BJ (cell line): Measurements from ENCODE around the gene PI4KA. TPM values are rescaled to one million over a fixed set of nuclear protein-coding genes. Genes with fewer than 3 reads are reported as not detected.

Experiments used
- CTCF ChIA-PET: fragments of 350-600 bp; formaldehyde crosslinking; extraction: SDS; loops from one replicate; lab custom pipeline; 2021; ENCODE audit warnings: antibody characterized with exemption, inconsistent platforms; lab: Yijun Ruan, JAX
- POLR2A ChIA-PET: fragments of 300-600 bp; sonication (Branson Sonifier 250); formaldehyde crosslinking; extraction: SDS; loops from one replicate; lab custom pipeline; 2021; ENCODE audit warnings: antibody characterized with exemption; lab: Charles Lee
- DNase-seq: peaks from one replicate; pipeline ENCODE4 v3.0.0-alpha.2; 2011; ENCODE audit warnings: low read depth
- H3K27me3 ChIP-seq: 2 replicates; pipeline ENCODE4 v1.6.0; 2011; ENCODE audit warnings: low read length; ENCODE audit not compliant: control insufficient read depth, insufficient read depth
- H3K36me3 ChIP-seq: 2 replicates; pipeline ENCODE4 v1.5.1; 2011; ENCODE audit warnings: low read length; ENCODE audit not compliant: control insufficient read depth, insufficient read depth
- H3K4me3 ChIP-seq: 2 replicates; pipeline ENCODE4 v1.5.1; 2011; ENCODE audit warnings: low read depth, mild to moderate bottlenecking, control low read depth, low read length
- polyA minus RNA-seq: library from RNA; depleted of rRNA, polyadenylated mRNA; stranded (reverse); fragments of >200 nt; gene quantifications from 2 replicates; pipeline ENCODE4 v1.2.3, GENCODE V29; 2011; rRNA and poly(A)+ RNA removed
- polyA plus RNA-seq: library from polyadenylated mRNA; depleted of rRNA; stranded (reverse); fragments of >200 nt; gene quantifications from 2 replicates; pipeline ENCODE4 v1.2.3, GENCODE V29; 2011; rRNA removed
- TF ChIP-seq, protein P1 (sequence below): IDR thresholded peaks from 2 replicates; pipeline ENCODE4 v1.5.1; 2011; ENCODE audit warnings: low read depth, mild to moderate bottlenecking, control low read depth, inconsistent platforms, low read length, moderate library complexity; ENCODE audit not compliant: insufficient read depth

Gene PI4KA
- 23.7 and 34.2 TPM in 2 replicates for polyA plus RNA-seq
- 46.6 and 52.1 TPM in 2 replicates for polyA minus RNA-seq

DNA sequence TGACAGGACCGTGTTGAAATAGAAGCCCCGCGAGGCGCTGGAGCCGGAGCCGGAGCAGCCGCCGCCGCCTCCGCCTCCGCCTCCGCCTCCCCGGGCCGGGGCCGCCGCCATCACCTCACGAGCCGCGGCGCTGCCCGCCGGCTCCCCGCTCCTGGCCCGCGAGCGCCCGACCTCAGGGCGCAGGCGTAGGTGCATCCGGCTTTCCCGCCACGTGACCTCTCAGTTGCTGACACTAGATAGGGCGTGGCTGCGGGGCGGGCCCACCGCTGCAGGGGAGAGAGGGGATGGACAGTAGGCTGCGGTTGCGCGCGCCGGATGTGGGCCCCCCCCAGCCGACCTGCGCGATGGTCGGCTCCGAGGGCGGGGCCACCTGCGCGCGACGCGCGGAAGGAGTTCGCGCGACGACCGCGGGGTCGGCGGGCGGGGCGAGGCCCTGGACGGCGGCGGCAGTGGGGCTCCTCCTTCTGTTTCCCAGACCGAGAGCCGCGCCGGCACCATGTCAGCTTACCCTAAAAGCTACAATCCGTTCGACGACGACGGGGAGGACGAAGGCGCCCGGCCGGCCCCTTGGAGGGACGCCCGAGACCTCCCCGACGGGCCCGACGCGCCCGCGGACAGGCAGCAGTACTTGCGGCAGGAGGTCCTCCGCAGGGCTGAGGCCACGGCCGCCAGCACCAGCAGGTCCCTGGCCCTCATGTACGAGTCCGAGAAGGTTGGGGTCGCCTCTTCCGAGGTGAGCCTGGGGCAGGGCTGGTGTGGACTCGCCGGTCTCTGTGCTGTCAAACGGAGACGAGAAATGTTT is at the start of gene PI4KA, which contains the start of gene SNAP29:
Gene PI4KA (minus strand): TSS at position 197 of the 802 bp plus-strand sequence. CDS start 86 bp downstream, at position 111.
Gene SNAP29 (plus strand): TSS at position 393 of the 802 bp plus-strand sequence. CDS start 104 bp downstream, at position 497.
- CTCF ChIA-PET: no interaction called here
- Histone ChIP-seq H3K36me3 (no peaks in the 10 kb centered on the region), H3K4me3 (peak within 1 kb of the TSS; percentile 87), H3K27me3 (no peaks in the 10 kb centered on the region)
- TF ChIP-seq, protein P1, sequence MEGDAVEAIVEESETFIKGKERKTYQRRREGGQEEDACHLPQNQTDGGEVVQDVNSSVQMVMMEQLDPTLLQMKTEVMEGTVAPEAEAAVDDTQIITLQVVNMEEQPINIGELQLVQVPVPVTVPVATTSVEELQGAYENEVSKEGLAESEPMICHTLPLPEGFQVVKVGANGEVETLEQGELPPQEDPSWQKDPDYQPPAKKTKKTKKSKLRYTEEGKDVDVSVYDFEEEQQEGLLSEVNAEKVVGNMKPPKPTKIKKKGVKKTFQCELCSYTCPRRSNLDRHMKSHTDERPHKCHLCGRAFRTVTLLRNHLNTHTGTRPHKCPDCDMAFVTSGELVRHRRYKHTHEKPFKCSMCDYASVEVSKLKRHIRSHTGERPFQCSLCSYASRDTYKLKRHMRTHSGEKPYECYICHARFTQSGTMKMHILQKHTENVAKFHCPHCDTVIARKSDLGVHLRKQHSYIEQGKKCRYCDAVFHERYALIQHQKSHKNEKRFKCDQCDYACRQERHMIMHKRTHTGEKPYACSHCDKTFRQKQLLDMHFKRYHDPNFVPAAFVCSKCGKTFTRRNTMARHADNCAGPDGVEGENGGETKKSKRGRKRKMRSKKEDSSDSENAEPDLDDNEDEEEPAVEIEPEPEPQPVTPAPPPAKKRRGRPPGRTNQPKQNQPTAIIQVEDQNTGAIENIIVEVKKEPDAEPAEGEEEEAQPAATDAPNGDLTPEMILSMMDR: no peak
- POLR2A ChIA-PET: no interaction called here
- peak; percentile 74 for DNase-seq

DNA sequence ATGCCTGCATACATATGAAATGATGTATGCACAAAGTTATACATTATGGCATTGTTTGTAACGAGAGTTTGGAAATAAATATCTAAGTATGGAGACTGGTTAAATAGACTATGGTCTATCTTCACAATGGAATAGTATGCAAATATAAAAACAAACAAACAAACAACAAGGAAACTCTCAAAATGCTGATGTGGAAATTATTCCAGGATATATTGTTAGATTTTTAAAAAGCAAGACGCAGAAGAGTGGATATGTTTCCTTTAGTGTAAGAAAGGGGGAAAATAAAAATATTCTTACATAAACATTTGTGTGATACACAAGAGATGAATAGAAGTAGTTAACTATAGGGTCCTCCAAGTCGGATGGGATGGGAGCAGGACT is 47.8 kb upstream of the PI4KA start:
- ChIA-PET CTCF (interaction anchor here (2.5 to 3.9 kb wide), 2 partner anchors 11 to 21 kb away, joined by 12 to 18 read pairs; partner anchors contain the start of gene CRKL), POLR2A (interaction anchor here (0.6 kb wide), 1 partner anchor 52 kb away, joined by 3 read pairs; no protein-coding TSS in a partner anchor)
- no peak for DNase-seq
- Histone ChIP-seq H3K36me3 (no peaks in the 10 kb centered on the region), H3K27me3 (no peaks in the 10 kb centered on the region), H3K4me3 (no peak overlapping the region)
- TF ChIP-seq, protein P1: no peak

DNA sequence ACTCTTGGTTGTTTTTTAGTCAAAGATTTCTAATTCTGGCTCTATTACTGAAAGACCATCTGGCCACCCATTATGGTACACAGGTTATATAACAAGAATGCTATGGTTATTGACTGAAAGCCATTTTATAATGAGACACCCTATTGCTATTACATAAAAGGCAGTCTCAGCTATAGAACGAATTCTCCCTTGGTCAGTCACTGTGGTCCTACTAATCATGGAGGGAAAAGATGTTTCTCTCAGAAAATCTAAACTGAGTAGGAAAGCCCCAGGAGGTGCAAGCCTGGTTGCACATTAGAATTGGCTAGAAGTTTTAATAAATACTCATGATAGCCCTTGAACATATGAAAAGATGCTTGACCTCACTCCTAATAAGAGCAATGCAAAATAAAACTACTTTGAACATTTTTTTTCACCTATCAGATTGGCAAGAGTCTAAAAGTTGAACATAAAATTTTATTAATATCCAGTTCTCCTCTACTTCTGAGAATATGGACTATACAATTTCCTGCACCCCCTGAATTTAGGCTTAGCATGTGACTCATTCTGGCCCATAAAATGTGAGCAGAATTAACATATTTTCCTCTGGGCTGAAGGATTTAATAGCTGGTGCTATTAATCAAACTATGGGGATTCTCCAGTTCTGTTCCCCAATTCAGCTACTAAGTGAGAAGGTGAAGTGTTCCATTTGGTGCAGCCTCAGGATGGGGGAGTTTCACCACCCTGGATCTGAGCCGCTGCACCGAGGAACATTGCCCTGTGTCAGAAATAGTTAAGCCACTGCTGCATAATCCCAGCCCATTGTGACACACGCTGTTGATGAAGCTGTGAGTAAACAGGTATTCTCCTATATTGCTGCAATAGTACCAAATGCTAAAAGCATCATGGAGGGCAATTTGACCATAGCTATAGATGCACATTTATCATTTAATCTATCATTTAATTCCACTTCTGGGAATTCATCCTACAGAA is 47.1 kb upstream of the PI4KA start:
- no peak overlapping the region for H3K4me3 ChIP-seq
- DNase-seq: no peak
- H3K27me3 ChIP-seq: no peaks in the 10 kb centered on the region
- TF ChIP-seq, protein P1: no peak
- CTCF ChIA-PET: interaction anchor here (2.5 to 3.9 kb wide), 2 partner anchors 11 to 20 kb away, joined by 12 to 18 read pairs; partner anchors contain the start of gene CRKL
- POLR2A ChIA-PET: interaction anchor here (0.6 kb wide), 1 partner anchor 52 kb away, joined by 3 read pairs; no protein-coding TSS in a partner anchor
- H3K36me3 ChIP-seq: no peaks in the 10 kb centered on the region

DNA sequence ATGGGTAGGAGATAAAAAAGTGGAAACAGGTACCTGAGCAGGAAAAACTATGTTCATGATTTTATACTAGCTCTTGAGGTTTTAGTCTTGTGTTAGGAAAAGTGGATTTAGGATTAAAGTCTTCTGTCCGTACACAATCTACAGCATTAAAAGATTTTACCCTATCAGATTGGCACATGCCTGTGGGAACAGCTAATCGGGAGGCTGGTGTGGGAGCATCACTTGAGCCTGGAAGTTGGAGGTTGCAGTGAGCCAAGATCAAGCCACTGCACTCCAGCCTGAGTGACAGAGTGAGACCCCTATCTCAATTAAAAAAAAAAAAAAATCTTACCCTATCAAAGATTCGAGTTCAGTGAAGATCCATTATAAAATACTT is 46.4 kb upstream of the PI4KA start:
- ChIA-PET CTCF (interaction anchor here (1.0 to 3.9 kb wide), 3 partner anchors 12 to 58 kb away, joined by 3 to 18 read pairs (median 12); partner anchors contain the start of gene CRKL), POLR2A (no interaction called here)
- DNase-seq: no peak
- H3K4me3 ChIP-seq: no peak overlapping the region
- no peaks in the 10 kb centered on the region for H3K36me3 ChIP-seq
- no peaks in the 10 kb centered on the region for H3K27me3 ChIP-seq
- TF ChIP-seq, protein P1: no peak
